Keratinocyte (primary cell): ENCODE measurements around the gene ARTN. TPM values are rescaled to one million over a fixed set of nuclear protein-coding genes. Genes with fewer than 3 reads are reported as not detected.

Source experiments
- DNase-seq: peaks from one replicate; pipeline ENCODE4 v3.0.0-alpha.2; 2011; ENCODE audit warnings: low read depth, missing footprints, low spot score
- FAIRE-seq: peaks from 2 replicates; lab custom pipeline; 2011; peaks lifted over from hg19 to GRCh38; lab: Jason Lieb, UNC
- H2AFZ ChIP-seq: 2 replicates; pipeline ENCODE4 v1.6.0; 2012; ENCODE audit warnings: low read length, control low read depth, inconsistent platforms; ENCODE audit not compliant: control insufficient read depth
- H3K27ac ChIP-seq: 2 replicates; pipeline ENCODE4 v1.5.1; 2011; ENCODE audit warnings: low read length; ENCODE audit not compliant: control insufficient read depth, insufficient read depth
- H3K27me3 ChIP-seq: 3 replicates; pipeline ENCODE4 v1.6.0; 2011; ENCODE audit warnings: low read length; ENCODE audit not compliant: control insufficient read depth, insufficient read depth; ENCODE audit errors: extremely low read depth
- H3K36me3 ChIP-seq, 2 experiments: 2 replicates in 1 of 2; 3 replicates in 1 of 2; pipeline ENCODE4 v1.5.1; 2011; ENCODE audit warnings: low read length in 2 of 2, mild to moderate bottlenecking in 1 of 2; ENCODE audit not compliant: control insufficient read depth in 2 of 2, insufficient read depth in 2 of 2; ENCODE audit errors: extremely low read depth in 1 of 2
- H3K4me1 ChIP-seq: 3 replicates; pipeline ENCODE4 v1.5.1; 2011; ENCODE audit warnings: low read length; ENCODE audit not compliant: control insufficient read depth, insufficient read depth; ENCODE audit errors: extremely low read depth
- H3K4me2 ChIP-seq: 3 replicates; pipeline ENCODE4 v1.6.0; 2011; ENCODE audit warnings: low read depth, low read length; ENCODE audit not compliant: control insufficient read depth, insufficient read depth; ENCODE audit errors: extremely low read depth
- H3K4me3 ChIP-seq, 3 experiments: fragments of 200-600 bp in 1 of 3; sonication (generic) in 1 of 3; 2 replicates in 2 of 3; 3 replicates in 1 of 3; pipeline ENCODE4 v1.5.1; 2011 to 2016; ENCODE audit warnings: low read length in 3 of 3, mild to moderate bottlenecking in 3 of 3, control low read depth in 2 of 3, inconsistent platforms in 1 of 3, low read depth in 1 of 3, mixed read lengths in 1 of 3, mixed run types in 1 of 3, moderate library complexity in 1 of 3; ENCODE audit not compliant: control insufficient read depth in 2 of 3, insufficient read depth in 2 of 3; ENCODE audit errors: extremely low read depth in 1 of 3
- H3K79me2 ChIP-seq: 2 replicates; pipeline ENCODE4 v1.6.0; 2012; ENCODE audit warnings: low read length; ENCODE audit not compliant: control insufficient read depth, insufficient read depth
- H3K9ac ChIP-seq: 3 replicates; pipeline ENCODE4 v1.6.0; 2011; ENCODE audit warnings: low read length; ENCODE audit not compliant: control insufficient read depth, insufficient read depth; ENCODE audit errors: extremely low read depth
- H3K9me1 ChIP-seq: 3 replicates; pipeline ENCODE4 v1.6.0; 2011; ENCODE audit warnings: low read length; ENCODE audit not compliant: control insufficient read depth, insufficient read depth; ENCODE audit errors: extremely low read depth
- H3K9me3 ChIP-seq: 2 replicates; pipeline ENCODE4 v1.5.1; 2012; ENCODE audit warnings: low read depth, low read length; ENCODE audit not compliant: control insufficient read depth
- H4K20me1 ChIP-seq: 3 replicates; pipeline ENCODE4 v1.6.0; 2011; ENCODE audit warnings: low read length; ENCODE audit not compliant: control insufficient read depth, insufficient read depth; ENCODE audit errors: extremely low read depth
- EZH2 ChIP-seq: IDR thresholded peaks from one replicate; pipeline ENCODE4 v1.6.1; 2012; ENCODE audit warnings: inconsistent platforms, mild to moderate bottlenecking, low read length, moderate library complexity
- dilution Hi-C: fragments of 300-500 bp; cut with MboI; formaldehyde crosslinking; loops from one replicate; pipeline ENCODE4 v1.7.0; 2020; ENCODE audit warnings: low sequenced_read_pairs; ENCODE audit not compliant: extremely low pct_ligation_motif_present
- polyA plus RNA-seq, 5 experiments: library from polyadenylated mRNA; depleted of rRNA in 3 of 5; stranded (reverse) in 3 of 5; stranded (forward) in 1 of 5; unstranded in 1 of 5; fragments of >200 nt; gene quantifications; 1 replicate in 1 of 5; 2 replicates in 3 of 5; 3 replicates in 1 of 5; pipeline versions ENCODE4 v1.2.1 to v1.2.3, GENCODE V29; 2011 to 2012; ENCODE audit warnings: missing spikeins in 2 of 5, low read depth in 1 of 5, low replicate concordance in 1 of 5
- TF ChIP-seq, protein P1 (sequence below), 3 experiments: IDR thresholded peaks in 1 of 3; conservative IDR thresholded peaks in 1 of 3; optimal IDR thresholded peaks in 1 of 3; 2 replicates in 2 of 3; 3 replicates in 1 of 3; pipeline versions ENCODE3 to v1.5.1; 2011; ENCODE audit warnings: low read length in 3 of 3, mild to moderate bottlenecking in 3 of 3, moderate library complexity in 2 of 3, control low read depth in 1 of 3, inconsistent platforms in 1 of 3; ENCODE audit not compliant: insufficient read depth in 2 of 3; ENCODE audit errors: extremely low read depth in 1 of 3

Gene ARTN
- polyA plus RNA-seq, 1 donor (not counting 4 experiments of a cell fraction or from before 2014, with no cell fraction given) = 27.2 TPM

DNA sequence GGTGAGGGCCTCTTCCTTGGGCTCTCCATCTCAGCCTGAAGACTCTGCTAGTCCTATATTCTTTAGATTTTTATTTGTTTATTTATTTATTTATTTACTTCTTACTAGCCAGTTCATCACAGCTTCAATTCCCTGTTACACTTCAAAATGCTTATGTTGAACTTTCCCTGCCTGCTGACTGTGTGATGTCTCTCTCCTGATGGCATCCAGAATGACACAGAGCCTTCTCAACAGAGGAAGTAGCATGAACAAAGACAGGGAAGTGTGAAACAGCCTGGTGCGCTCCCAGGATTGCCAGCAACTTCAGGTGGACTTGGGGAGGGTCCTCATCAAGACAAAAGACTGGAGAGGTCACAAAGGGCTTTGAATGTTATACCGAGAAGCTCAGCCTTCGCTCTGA lies 8.8 kb downstream of the ARTN start:
- no peaks in the 10 kb centered on the region for H4K20me1 ChIP-seq
- H3K9ac ChIP-seq = no peak overlapping the region
- dilution Hi-C loops = loop anchor here (25.0 kb wide), 2 partner anchors 105 to 230 kb away; partner anchors contain the start of gene ST3GAL3
- no peak for DNase-seq
- H3K79me2 ChIP-seq = peaks cover 15% of the 10 kb centered on the region
- peaks cover 17% of the 10 kb centered on the region for H3K4me1 ChIP-seq
- H3K4me3 ChIP-seq = no peak overlapping the region
- H3K27me3 ChIP-seq = no peaks in the 10 kb centered on the region
- no peak overlapping the region for H3K27ac ChIP-seq
- H3K36me3 ChIP-seq = peaks cover 1 to 6% of the 10 kb centered on the region in 2 experiments
- no peak overlapping the region for H3K4me2 ChIP-seq
- no peaks in the 10 kb centered on the region for H3K9me1 ChIP-seq
- no peak for FAIRE-seq
- TF ChIP-seq, protein P1, sequence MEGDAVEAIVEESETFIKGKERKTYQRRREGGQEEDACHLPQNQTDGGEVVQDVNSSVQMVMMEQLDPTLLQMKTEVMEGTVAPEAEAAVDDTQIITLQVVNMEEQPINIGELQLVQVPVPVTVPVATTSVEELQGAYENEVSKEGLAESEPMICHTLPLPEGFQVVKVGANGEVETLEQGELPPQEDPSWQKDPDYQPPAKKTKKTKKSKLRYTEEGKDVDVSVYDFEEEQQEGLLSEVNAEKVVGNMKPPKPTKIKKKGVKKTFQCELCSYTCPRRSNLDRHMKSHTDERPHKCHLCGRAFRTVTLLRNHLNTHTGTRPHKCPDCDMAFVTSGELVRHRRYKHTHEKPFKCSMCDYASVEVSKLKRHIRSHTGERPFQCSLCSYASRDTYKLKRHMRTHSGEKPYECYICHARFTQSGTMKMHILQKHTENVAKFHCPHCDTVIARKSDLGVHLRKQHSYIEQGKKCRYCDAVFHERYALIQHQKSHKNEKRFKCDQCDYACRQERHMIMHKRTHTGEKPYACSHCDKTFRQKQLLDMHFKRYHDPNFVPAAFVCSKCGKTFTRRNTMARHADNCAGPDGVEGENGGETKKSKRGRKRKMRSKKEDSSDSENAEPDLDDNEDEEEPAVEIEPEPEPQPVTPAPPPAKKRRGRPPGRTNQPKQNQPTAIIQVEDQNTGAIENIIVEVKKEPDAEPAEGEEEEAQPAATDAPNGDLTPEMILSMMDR (optimal IDR thresholded peaks at IDR 0.05 in 1 of 3, IDR thresholded peaks at IDR 0.05 in 1 of 3, conservative IDR thresholded peaks at IDR 0.05 in 1 of 3; ENCODE audit: extremely low read depth in 1 of 3, insufficient read depth in 2 of 3, low read length in 3 of 3) = no peak
- TF ChIP-seq EZH2 = no peak
- H2AFZ ChIP-seq = no peak overlapping the region
- H3K9me3 ChIP-seq = no peaks in the 10 kb centered on the region

DNA sequence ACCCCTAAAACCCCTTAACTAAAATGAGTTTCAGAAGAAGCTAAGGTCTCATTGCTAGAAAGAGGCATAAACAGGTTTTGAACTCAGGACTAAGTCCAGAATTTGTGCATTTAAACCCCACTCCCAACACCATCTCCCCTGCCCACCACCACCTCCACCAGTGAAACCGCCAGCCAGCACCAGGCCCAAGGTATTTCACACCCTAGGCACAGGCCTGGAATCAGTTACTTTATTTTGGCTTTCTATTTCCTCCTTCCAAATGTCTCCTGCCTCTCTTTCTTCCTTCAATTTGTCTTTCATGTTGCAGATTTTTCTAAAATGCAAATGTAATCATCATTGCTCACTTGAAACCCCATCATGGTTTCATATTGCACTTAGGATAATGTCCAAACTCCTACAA lies 11.3 kb downstream of the ARTN start:
- H3K27me3 ChIP-seq = no peaks in the 10 kb centered on the region
- H3K9ac ChIP-seq = no peak overlapping the region
- no peaks in the 10 kb centered on the region for H3K9me3 ChIP-seq
- TF ChIP-seq, protein P1 (optimal IDR thresholded peaks at IDR 0.05 in 1 of 3, IDR thresholded peaks at IDR 0.05 in 1 of 3, conservative IDR thresholded peaks at IDR 0.05 in 1 of 3; ENCODE audit: extremely low read depth in 1 of 3, insufficient read depth in 2 of 3, low read length in 3 of 3) = no peak
- TF ChIP-seq EZH2 = no peak
- H3K27ac ChIP-seq = no peak overlapping the region
- peaks cover 37% of the 10 kb centered on the region for H3K79me2 ChIP-seq
- no peak overlapping the region for H2AFZ ChIP-seq
- no peaks in the 10 kb centered on the region for H4K20me1 ChIP-seq
- FAIRE-seq (no peak), DNase-seq (no peak)
- no peak overlapping the region for H3K4me2 ChIP-seq
- no peaks in the 10 kb centered on the region for H3K9me1 ChIP-seq
- H3K36me3 ChIP-seq = peaks cover 3 to 7% of the 10 kb centered on the region in 2 experiments
- no peak overlapping the region for H3K4me3 ChIP-seq
- peaks cover 21% of the 10 kb centered on the region for H3K4me1 ChIP-seq
- dilution Hi-C loops = loop anchor here (25.0 kb wide), 2 partner anchors 108 to 233 kb away; partner anchors contain the start of gene ST3GAL3
